Stimulated activated CD8-positive, alpha-beta memory T cell treated with anti-CD3 and anti-CD28 coated beads, Interleukin-7, amount 100 ng/mL, for 48 hours (primary cell): Measurements from ENCODE around the gene PDE9A.

Experiments used
- DNase-seq, 2 donors: peaks; one replicate each; pipeline ENCODE4 v3.0.0-alpha.2; 2020; ENCODE audit warnings: low read depth in 1 of 2; ENCODE audit errors: extremely low read depth in 1 of 2

The PDE9A gene

DNA sequence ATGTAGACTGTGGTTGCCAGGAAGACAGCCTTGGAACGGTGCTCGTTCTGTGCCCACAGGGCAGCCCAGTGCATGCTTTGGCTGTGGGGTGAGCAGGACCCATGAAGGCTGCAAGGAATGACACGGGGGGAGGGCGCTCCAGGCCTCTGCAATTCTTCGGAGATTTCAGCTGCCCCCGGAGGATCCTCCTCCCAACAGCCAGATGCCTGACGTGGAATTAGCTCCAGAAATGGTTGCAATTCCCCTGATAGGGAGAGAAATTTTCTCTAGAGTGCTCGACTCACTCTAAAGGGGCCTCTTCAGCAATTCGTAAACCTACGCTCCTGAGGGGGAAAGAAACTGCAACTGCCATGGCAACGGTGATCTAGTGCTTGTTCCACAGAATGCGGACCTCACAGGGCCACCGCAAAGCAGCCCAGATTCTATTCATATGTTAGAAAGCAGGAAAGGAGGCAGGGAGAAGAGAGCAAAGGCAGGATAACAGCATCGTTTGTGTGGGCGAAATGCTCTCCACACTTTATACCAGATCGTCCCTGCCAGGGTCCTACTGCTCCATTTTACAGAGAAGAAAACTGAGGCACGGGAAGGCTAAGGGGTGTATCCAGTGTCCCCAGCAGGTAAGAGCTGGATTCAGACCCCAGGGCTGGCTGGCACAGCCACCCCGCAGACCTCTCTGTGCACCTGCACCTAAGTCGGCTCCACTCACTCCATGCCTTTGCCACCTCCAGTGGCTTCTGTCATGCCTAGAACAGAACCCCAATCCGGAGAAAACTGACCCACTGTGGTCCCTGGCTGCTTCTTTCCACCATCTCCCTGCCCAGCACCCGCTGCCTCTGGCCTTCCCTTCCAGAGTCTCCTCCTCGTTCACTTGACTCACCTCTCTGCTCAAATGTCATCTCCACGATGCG is 11.9 kb upstream of the PDE9A start:
- DNase-seq: no peak

DNA sequence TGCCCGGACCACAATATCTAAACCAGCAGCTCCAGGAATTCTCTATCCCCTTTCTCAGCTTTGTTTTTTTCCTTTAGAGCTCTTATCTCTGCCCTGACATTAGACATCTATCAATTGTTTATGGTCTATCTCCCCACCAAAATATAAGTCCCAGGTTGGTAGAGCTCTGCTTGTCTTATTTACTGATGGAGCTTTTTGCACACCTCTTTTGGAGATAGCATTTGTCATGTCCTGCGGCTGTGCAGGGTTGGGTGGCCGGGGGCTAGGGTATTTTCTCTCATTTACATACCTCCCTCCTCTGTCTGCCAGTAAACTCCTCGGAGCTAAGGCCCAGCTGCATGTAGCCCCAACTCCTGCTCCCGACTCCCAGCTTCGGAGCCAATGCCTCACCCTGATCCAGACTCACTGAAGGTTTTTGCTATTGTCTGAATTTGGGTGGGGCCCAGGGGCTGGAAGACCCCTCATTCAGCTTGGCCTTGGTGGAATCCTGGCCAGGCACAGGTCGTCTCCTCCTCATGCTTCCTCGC is 11.1 kb upstream of the PDE9A start:
- no peak for DNase-seq

DNA sequence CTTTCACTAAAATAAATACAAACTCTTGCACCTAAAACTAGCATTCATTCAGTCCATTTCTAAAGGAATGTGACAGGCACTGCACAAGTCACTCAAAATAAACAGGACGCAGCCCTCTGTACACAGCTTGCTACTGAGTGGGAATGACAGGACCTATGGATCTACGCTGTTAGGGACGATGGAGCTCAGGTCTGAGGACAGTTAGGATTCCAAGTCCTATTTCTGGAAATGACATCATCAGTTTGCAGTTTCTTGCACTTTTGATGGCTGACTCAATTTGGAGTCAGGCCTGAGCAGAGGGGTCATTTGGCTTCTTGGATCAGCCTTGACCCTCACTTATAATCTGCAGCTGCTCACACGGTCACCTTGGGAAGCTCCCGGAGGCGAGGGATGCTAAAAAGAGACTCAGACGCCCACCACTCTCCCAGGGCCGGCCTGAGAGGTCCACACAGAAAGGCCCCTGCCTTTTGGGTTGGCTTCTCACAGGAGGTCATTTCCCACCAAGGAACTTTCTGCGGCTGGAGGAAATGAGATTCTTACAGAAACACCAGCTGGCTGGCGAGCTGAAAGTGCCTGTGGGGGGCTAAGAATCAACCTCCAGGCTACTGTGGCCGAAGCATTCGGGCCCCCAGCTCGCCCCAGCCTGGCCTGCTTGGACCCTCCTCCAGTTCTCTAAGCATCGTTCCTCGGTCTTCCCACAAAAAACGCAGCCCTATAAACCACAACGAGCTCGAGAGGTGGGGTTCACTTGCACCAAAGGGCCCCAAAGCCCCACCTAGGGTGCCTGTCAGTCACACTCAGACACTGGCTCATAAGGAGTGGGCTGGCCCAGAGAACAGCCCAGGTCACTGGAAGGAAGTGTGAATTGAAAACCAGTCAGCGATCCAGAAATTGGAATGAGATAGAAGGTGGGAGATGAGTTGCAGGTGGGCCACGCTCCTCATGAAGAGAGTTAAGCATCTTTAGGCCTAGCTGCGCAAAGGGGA is 8.9 kb upstream of the PDE9A start:
- DNase-seq: no peak

- no peak for DNase-seq
Measured at GRCh38 chr21:42645211-42646075, 8.0 kb upstream of the PDE9A start.

DNA sequence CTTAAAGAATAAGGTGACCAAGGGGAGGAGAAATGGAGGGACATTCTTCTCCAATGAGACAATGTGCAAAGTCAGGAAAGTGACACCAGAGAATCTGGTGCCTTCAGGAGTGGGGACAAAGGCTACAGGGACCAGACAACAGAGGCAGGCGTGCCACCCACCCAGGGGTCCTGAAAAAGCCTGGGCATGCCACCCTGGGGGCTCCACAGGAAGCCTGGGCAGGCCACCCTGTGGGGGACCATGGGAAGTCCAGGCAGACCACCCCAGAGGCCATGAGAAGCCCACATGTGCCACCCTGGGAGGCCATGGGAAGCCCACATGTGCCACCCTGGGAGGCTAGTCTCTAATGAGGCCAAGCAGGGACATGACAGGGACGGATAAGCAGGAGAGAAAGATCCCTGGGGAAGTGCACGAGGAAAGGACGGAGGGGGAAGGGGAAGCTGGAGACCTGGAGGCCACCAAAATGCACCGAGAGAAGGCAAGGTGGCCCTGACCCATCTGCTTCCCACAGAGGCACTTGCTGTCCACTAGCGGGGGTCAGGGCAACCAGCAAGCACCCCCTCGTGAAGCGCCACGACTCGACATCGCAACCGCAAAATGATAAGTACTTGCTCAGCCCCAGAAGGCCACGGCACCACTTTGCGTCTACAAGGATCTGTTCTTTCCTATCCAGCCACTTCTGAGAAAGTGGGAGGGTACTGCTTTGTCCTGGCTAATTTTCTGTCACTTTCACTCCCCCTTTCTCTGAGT is 7.2 kb upstream of the PDE9A start:
- DNase-seq: no peak

DNA sequence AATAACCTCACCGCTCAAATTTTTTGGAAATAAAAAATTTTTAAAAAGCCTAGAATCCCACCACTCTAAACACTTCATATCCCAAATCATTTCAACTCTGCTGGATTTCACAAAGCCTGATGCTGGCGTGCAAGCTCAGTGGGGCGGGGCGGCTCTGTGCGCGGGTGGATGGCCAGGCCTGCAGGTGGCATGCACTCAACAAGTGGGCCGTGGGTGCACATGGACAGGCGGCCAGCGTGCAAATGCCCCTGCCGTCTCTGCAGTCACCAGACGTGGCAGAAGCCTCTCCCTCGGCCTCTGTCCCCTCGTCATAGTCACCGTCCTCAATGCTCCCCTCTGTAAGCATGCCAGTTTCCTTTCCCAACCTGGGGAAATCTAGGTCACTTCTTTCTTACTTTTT is 6.6 kb upstream of the PDE9A start:
- no peak for DNase-seq

- DNase-seq: no peak
Measured at GRCh38 chr21:42648606-42649005, 4.8 kb upstream of the PDE9A start.

DNA sequence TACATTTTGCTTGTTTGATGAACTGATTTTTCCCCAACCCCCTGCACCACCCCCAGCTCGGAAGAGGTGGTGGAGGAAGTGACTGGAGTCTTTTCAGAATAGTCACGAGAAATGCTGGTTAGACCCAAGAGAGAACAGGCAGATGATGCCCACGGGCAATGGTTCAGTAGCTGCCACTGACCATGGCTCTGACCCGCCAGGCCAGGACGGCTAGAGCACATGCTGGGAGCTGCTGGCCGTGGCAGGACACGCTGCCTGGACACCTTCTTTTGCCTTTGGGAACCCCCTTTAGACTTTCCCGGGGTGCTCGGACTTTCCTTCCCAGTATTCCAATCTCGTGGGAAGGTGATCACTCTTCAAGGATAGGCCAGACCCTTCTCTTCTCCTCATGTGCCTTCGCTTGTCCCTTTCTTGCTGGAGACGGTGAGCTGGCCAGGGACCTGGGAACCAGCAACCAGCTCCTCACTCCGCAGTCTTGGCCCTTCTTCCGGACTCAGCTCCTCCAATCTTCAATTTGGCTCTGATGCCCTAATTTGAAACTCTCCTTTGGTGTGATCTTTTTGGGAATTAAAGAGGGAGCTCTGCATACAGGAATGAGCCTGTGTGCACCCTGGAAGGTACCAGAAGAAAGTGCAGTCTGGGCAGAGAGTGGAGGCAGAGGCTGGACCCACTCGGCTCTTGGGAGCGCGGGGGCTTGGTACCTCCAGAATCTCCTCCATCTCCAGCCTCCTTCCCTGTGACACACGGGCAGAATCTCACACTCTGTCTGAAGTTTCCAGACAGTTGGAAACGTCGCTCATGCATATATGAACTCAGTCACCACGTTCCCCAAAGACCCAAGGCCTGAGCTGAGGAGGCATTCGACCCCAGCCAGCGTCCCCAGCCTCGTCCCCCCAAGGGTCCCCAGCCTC is 4.0 kb upstream of the PDE9A start:
- DNase-seq: no peak

- no peak for DNase-seq
Measured at GRCh38 chr21:42650033-42650370, 3.4 kb upstream of the PDE9A start.

DNA sequence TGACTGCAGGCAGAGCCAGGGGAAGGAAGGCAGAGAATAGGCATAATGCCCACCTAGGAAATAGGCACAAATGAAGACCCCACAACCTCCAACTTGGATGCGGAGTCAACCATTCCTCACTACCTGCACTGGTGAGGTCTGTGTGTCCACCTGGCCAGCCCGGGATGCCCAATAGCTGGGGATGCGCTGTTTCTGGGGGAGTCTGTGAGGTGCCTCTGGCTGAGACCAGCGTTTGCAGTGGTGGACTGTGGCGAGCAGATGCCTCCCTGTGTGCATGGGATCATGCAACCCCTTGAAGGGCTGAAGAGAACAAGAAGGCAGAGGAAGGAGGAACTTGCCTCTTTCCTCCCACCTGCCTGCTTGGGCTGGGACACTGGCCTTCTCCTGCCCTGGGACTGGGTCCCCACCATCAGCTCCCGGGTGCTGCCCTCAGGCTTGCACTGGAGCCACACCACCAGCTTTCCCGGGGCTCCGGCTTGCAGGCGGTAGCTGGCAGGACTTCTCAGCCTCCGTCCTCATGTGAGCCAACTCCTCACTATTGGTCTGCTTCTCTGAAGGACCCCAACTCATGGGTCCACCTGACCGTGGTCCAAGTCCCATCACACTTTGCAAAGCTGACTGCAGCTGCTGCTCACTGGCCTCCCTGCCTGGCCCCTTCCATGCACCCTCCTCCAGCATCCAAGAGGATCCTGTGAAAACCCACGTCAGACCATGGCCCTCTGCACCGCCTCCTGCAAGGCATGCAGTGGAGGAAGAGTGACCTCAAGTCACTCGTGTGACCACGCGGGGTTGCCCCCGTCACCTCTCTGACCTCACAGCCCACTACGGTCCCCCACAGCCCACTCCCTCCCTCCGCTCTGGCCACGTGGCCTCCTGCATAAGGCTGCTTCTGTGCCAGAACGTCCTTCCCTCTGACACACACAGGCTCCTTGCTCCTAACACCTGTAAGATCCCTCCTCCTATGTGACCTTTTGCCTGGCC is 2.7 kb upstream of the PDE9A start:
- no peak for DNase-seq

- no peak for DNase-seq
Measured at GRCh38 chr21:42651515-42652401, 1.7 kb upstream of the PDE9A start.

- no peak for DNase-seq
Measured at GRCh38 chr21:42652527-42653230, 742 bp upstream of the PDE9A start.

GRCh38 chr21:42654179-42654912 is 925 bp downstream of the PDE9A start:
- DNase-seq: no peak

GRCh38 chr21:42654913-42655795 is 1.7 kb downstream of the PDE9A start:
- no peak for DNase-seq
